ENCODE results near the gene DHDDS.

The DHDDS gene

GRCh38 chr1:26417111-26417759 lies 14.9 kb upstream of the DHDDS start:
- peak; percentile 39 for DNase-seq (ENCODE audit: low read depth, low spot score)

GRCh38 chr1:26418865-26419349 lies 13.2 kb upstream of the DHDDS start:
- no peak for DNase-seq (ENCODE audit: low read depth, low spot score)

- DNase-seq (ENCODE audit: low read depth, low spot score) = no peak
Measured at GRCh38 chr1:26419494-26419893, 12.6 kb upstream of the DHDDS start.

DNA sequence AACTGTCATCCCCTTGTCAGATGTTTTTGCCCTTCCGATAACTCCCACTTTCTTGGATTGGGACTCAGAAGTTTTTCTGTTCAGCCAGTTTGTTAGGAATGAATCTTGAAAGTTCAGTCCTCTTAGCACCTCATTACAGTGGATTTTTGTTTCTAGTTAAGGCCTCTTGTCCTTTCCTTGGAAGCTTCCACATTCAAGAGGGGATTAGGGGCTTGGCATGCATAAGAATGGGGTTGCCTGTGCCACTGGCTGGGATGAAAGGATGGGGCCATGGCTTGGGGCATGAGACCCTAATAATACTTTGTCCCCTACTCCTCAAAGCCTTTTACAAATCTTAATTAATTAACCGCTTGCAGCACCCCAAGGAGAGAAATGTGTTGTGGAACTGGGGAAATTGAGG lies 2.4 kb upstream of the DHDDS start:
- no peak for DNase-seq (ENCODE audit: low read depth, low spot score)

DNA sequence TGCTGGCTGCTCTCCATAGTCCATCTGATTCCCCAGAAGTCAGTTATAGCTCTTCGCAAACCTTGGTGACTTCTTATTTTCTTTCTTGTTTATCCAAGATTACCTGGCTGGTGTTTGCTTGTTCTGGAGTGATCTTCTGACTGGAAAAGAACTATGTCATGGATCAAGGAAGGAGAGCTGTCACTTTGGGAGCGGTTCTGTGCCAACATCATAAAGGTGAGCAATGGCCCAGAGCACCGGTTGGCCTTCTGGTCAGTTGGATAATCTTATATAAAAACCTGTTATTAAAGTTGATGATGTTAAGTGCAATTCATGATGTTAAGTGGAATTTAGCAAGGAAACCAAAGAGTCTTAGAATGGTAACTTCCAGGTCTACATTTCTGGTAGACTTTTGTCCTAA lies 672 bp downstream of the DHDDS start:
- DNase-seq (ENCODE audit: low read depth, low spot score) = no peak

DNA sequence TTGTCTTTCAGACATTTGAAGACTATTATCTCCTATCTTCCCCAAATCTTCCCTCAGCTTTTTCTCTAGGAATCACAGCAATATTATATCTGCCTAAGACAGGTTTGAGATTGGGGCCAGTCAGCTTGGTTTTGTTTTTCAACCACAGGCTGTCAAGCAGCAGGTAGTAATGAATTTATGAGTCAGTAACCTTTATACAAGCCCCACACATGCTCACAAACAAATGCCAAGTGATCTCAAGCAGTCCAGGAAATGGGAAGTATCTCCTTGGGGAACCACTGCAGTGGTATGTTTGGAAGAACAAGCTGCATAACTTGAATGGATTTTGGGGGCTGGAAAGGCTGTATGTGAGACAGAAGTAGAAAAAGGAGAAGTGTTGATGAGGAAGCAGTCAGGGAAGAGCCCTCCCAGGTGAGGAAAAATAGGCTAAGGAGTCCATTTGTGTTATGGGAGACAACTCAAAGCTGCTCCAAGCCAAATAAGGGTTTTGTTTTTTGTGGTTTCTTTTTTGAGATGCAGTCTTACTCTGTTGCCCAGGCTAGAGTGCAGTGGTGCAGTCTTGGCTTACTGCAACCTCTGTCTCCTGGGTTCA lies 2.1 kb downstream of the DHDDS start:
- DNase-seq (ENCODE audit: low read depth, low spot score) = no peak

GRCh38 chr1:26438041-26438440 lies 5.9 kb downstream of the DHDDS start:
- no peak for DNase-seq (ENCODE audit: low read depth, low spot score)

DNA sequence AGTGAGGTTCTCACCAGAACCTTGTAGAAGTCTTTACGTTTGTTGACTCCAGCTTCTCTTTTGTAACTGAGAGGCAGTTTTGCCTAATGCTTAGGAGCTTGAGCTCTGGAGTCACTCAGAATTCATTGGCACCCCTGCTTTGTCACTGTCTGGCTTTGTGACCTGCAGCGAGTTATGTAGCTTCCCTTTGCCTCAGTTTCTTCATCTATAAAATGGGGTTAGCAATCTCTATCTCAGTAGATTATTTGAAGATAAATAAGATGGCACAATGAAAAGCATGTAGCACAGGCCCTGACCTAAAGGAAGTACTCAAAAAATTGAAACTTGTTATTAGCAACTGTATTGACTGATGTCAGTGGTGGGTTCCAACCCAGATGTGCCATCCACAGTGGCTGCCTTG lies 8.1 kb downstream of the DHDDS start:
- DNase-seq (ENCODE audit: low read depth, low spot score) = no peak

- DNase-seq (ENCODE audit: low read depth, low spot score) = no peak
Measured at GRCh38 chr1:26449868-26450267, 17.7 kb downstream of the DHDDS start.

DNA sequence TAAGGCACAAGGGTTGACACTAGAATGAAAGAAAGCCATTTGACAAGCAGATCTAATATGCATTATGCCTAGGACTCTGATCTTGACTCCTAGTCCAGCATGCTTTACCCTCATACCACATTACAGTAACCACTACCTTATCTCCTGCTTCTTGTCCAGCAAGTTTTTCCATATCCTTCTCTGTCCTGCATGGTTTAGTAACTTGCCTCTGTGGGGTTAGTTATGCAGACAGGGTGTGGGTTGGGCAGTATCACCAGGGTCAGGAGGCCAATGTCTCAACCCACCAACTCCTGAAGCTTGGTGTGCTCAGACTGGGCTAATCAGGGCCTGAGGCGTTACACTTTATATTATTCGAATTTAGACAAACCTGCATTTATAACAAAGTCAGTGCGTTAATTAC lies 18.8 kb downstream of the DHDDS start:
- DNase-seq (ENCODE audit: low read depth, low spot score) = no peak

GRCh38 chr1:26452459-26453183 lies 20.5 kb downstream of the DHDDS start:
- DNase-seq (ENCODE audit: low read depth, low spot score) = no peak

DNA sequence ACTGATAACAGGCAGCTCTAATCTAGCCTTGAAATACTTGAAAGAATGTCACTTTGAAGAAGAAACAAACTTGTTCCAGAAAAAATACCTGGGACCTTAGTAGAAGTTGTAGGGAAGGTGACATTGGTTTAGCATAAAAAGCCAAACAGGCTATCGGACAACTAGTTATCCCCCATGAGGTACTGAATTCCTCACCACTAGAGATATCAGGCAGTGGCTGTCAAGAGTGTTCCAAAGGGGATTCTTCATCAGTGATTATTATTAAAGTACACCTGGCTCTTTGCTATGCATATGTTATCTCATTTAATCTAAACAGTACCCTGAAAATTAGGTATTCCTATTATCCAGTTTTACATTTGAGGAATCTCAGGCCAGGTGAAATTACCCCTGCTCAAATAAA lies 27.0 kb downstream of the DHDDS start:
- no peak for DNase-seq (ENCODE audit: low read depth, low spot score)

DNA sequence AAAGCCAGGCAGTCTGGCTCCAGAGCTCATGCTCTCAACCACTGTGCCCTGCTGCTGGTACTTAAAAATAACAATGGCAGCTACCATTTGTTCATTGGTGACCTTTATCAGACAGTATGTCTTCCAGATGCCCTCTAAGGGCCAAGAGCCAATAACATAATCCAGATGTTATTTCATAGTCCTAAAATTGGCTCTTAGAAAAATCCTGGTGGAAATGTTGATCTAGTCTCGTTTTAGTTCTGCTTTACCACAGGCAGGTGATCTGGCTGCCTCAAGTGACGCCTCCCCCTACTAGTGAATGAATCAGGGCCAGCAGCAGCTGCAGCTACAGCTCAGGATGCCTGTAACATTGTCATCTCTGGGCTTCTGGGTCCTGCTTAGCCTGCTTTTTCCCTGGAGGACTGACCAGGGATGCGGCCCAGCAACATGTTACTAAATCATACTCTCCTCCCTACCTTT lies 27.5 kb downstream of the DHDDS start:
- no peak for DNase-seq (ENCODE audit: low read depth, low spot score)

DNA sequence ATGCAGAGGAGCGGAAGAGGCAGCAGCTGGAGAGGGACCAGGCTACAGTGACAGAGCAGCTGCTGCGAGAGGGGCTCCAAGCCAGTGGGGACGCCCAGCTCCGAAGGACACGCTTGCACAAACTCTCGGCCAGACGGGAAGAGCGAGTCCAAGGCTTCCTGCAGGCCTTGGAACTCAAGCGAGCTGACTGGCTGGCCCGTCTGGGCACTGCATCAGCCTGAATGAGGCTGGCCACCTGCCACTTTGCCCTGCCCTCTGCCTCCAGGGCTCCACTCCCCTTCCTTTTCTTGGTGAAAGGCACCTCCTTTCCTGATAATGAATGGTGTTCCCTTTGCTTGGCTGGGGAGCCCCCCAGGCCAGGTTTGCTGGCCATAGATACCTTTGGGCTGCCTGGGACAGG lies 36.8 kb downstream of the DHDDS start:
- DNase-seq (ENCODE audit: low read depth, low spot score) = no peak

DNA sequence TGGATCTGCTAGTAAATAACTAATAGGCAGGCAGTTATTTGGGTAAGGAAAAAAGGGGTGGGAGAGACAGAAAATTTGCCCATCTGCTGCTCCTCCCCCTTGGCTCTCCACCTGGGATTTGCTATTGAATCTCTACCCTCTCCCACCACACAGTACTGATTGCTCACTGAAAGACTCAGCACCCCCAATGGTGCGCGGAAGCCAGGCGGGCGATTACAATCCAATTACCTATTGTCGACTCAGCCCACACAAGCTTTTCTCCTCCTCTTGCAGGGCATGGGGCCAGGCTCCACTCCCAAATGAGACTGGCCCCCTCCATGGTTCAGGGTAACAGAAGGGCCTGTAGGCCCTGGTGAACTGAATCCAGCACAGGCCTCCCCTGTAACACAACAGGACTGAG lies 37.4 kb downstream of the DHDDS start:
- no peak for DNase-seq (ENCODE audit: low read depth, low spot score)

DNA sequence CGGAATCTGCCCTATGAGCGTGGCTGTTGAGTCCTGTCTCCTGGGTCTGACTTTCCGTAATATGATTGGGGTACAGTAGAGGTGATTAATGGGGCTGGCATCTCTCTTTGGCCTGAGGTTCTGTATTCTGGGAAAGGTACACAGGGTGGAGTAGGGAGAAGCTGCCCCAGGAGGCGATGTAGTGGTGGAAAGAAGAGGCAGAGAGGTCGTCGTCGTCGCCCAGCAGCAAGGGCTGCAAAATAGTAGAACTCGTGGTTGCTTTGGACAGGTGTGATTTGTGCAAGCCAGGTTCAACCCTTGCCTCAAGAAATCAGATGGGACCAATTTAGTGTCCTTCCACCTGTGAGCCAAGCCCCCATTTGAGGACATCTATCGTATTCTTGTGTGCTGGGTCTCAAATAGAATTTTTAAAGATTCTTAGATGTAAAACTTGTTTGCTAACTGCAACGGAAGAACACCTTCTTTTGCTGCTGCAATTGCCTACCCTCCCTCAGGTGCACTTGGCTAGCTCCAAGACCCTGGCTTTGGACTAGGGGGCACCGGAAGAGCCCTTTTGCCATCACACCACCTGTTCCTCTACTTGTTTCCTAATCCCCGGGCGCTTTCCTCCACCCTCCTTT lies 38.9 kb downstream of the DHDDS start:
- DNase-seq (ENCODE audit: low read depth, low spot score) = no peak

- DNase-seq (ENCODE audit: low read depth, low spot score) = peak; percentile 64
Measured at GRCh38 chr1:26471498-26472319, 39.6 kb downstream of the DHDDS start.

GRCh38 chr1:26472320-26472900 lies 40.3 kb downstream of the DHDDS start, which contains the start of gene HMGN2:
TSS of gene HMGN2 (plus strand) at chr1:26472440. CDS start at chr1:26472613, 173 bp downstream.
- DNase-seq (ENCODE audit: low read depth, low spot score) = peak; percentile 75

DNA sequence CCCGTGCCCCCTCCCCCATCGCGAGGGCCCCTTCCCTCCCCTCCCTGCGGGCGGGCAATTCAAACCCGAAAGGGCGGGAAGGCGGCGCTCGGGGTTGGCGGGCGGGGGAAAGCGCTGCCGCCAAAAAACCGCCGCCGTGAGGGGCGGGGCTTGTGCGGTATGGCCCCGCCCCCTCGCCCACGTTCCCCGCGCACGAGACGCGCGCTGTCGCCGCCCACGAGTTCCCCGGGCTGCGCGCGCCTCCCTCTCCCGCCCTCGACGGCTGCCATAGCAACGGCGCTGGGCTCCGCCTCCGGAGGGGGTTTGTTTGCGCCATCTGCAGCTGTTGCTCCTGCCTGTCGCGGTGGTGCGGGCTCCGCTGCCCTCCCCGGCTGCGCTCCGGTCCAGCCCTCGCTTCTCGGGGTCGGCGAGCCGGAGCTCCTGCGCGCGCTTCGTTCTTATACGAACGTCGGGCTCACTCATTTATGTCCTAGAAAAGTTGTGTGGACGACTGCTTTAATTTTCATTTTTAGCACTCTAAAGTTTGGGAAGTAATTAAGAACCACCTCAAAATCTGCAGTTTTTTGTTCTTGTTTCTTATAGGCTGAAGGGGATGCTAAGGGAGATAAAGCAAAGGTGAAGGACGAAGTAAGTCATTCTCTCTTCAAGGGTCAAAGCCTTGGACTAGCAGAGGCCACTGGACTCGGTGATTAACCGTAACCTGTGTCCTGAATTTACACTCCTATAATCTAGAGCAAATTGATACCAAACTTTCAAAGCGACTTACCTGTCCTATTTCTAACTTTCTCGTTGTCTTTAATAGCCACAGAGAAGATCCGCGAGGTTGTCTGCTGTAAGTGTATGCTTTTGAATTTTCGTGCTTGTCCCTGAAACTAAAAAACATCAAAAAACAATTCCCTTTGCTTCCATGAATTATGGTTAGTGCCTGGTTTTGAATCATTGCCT lies 41.1 kb downstream of the DHDDS start:
- peak; percentile 71 for DNase-seq (ENCODE audit: low read depth, low spot score)

- no peak for DNase-seq (ENCODE audit: low read depth, low spot score)
Measured at GRCh38 chr1:26474818-26475217, 42.7 kb downstream of the DHDDS start.

Measured in smooth muscle cell of the brain vasculature (primary cell).